ENCODE results near the gene CDRT4.

DNA sequence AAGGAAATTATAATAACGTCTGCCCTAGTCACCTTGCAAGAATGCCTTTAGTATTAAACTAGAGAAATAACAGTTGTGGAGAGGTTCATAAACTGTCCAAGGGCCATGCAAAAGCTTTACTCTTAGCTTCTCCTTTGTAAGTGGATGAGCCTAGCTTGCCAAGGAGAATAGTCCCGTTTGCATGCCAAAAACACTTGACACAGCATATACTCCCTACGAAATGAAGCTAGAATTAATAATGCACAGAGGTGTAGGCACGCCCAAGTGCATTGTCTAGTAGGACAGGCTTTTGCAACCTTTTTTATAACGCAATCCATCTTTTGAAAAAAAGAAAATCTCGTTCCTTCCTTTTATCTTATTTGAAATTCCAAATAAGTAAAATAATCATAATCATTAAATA lies 12.8 kb upstream of the CDRT4 start:
- TF ChIP-seq, protein P1, sequence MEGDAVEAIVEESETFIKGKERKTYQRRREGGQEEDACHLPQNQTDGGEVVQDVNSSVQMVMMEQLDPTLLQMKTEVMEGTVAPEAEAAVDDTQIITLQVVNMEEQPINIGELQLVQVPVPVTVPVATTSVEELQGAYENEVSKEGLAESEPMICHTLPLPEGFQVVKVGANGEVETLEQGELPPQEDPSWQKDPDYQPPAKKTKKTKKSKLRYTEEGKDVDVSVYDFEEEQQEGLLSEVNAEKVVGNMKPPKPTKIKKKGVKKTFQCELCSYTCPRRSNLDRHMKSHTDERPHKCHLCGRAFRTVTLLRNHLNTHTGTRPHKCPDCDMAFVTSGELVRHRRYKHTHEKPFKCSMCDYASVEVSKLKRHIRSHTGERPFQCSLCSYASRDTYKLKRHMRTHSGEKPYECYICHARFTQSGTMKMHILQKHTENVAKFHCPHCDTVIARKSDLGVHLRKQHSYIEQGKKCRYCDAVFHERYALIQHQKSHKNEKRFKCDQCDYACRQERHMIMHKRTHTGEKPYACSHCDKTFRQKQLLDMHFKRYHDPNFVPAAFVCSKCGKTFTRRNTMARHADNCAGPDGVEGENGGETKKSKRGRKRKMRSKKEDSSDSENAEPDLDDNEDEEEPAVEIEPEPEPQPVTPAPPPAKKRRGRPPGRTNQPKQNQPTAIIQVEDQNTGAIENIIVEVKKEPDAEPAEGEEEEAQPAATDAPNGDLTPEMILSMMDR (IDR thresholded peaks at IDR 0.05; ENCODE audit: low read depth, low read length): no peak
- TF ChIP-seq EZH2phosphoT487 (IDR thresholded peaks at IDR 0.05; ENCODE audit: low read depth): no peak
